Right atrium auricular region (tissue), 2 donors: ENCODE measurements around the gene NOC3L. TPM values are rescaled to one million over a fixed set of nuclear protein-coding genes. Genes with fewer than 3 reads are reported as not detected.
A peak's percentile ranks its signal among the peaks of the same experiment; 100 is the strongest.

ENCODE experiments used
- DNase-seq: peaks from one replicate; pipeline ENCODE4 v3.0.0-alpha.2; 2019; ENCODE audit warnings: low spot score
- H3K27ac ChIP-seq, 2 donors: fragments of 200-600 bp; sonication (generic); 1 replicate in 1 of 2; 2 replicates in 1 of 2; pipeline ENCODE4 v1.5.1; 2016 to 2019
- H3K27me3 ChIP-seq, 2 donors: fragments of 200-600 bp; sonication (generic); one replicate each; pipeline versions ENCODE4 v1.5.1 to v1.6.0; 2017 to 2019
- H3K36me3 ChIP-seq: fragments of 200-600 bp; sonication (generic); one replicate; pipeline ENCODE4 v1.5.1; 2016
- H3K4me1 ChIP-seq, 2 donors: fragments of 200-600 bp; sonication (generic); one replicate each; pipeline versions ENCODE4 v1.5.1 to v1.6.0; 2017 to 2019
- H3K4me3 ChIP-seq, 2 donors: fragments of 200-600 bp; sonication (generic); 1 replicate in 1 of 2; 2 replicates in 1 of 2; pipeline ENCODE4 v1.5.1; 2017 to 2019; ENCODE audit warnings: mild to moderate bottlenecking in 1 of 2, moderate library complexity in 1 of 2
- H3K9me3 ChIP-seq, 2 donors: fragments of 200-600 bp; sonication (generic); one replicate each; pipeline ENCODE4 v1.5.1; 2019
- CTCF ChIP-seq, 2 donors: fragments of 200-600 bp; sonication (generic); IDR thresholded peaks; one replicate each; pipeline ENCODE4 v1.5.1; 2019; ENCODE audit warnings: antibody characterized with exemption in 2 of 2
- total RNA-seq, 2 donors: library from RNA; depleted of rRNA; stranded (reverse); fragments of >200 nt; gene quantifications; one replicate each; pipeline ENCODE4 v1.1.0, GENCODE V29; 2016

The NOC3L gene
- total RNA-seq, 2 donors from 2014 or later = 6.0 to 7.9 TPM

GRCh38 chr10:94307046-94307615 lies 55.6 kb downstream of the NOC3L start:
- no peaks in the 10 kb centered on the region for H3K27me3 ChIP-seq
- H3K36me3 ChIP-seq = peaks cover 35% of the 10 kb centered on the region
- H3K4me3 ChIP-seq = no peak overlapping the region
- no peaks in the 10 kb centered on the region for H3K4me1 ChIP-seq
- H3K27ac ChIP-seq = no peak overlapping the region
- H3K9me3 ChIP-seq = no peaks in the 10 kb centered on the region
- TF ChIP-seq CTCF (IDR thresholded peaks at IDR 0.05) = no peak
- DNase-seq = no peak

- H3K36me3 ChIP-seq = peaks cover 35% of the 10 kb centered on the region
- H3K27ac ChIP-seq = no peak overlapping the region
- TF ChIP-seq CTCF (IDR thresholded peaks at IDR 0.05) = no peak
Measured at GRCh38 chr10:94303929-94304328, 58.8 kb downstream of the NOC3L start.

GRCh38 chr10:94300042-94300441 lies 62.7 kb downstream of the NOC3L start:
- H3K9me3 ChIP-seq = no peaks in the 10 kb centered on the region
- no peak for TF ChIP-seq CTCF (IDR thresholded peaks at IDR 0.05)
- peaks cover 19% of the 10 kb centered on the region for H3K36me3 ChIP-seq

More at GRCh38 chr10:94303929-94304328, 58.8 kb downstream of the NOC3L start:
- Histone ChIP-seq H3K4me3 (no peak overlapping the region), H3K9me3 (no peaks in the 10 kb centered on the region), H3K27me3 (no peaks in the 10 kb centered on the region), H3K4me1 (no peaks in the 10 kb centered on the region)
- DNase-seq = no peak

GRCh38 chr10:94299417-94299816 lies 63.3 kb downstream of the NOC3L start:
- H3K27ac ChIP-seq = no peak overlapping the region
- no peaks in the 10 kb centered on the region for H3K4me1 ChIP-seq
- no peaks in the 10 kb centered on the region for H3K27me3 ChIP-seq
- no peak for TF ChIP-seq CTCF (IDR thresholded peaks at IDR 0.05)
- H3K4me3 ChIP-seq = no peak overlapping the region
- peaks cover 13% of the 10 kb centered on the region for H3K36me3 ChIP-seq
- no peaks in the 10 kb centered on the region for H3K9me3 ChIP-seq
- no peak for DNase-seq

More at GRCh38 chr10:94300042-94300441, 62.7 kb downstream of the NOC3L start:
- Histone ChIP-seq H3K4me1 (no peaks in the 10 kb centered on the region), H3K27me3 (no peaks in the 10 kb centered on the region), H3K27ac (no peak overlapping the region), H3K4me3 (no peak overlapping the region)
- DNase-seq = no peak

GRCh38 chr10:94294168-94294567 lies 68.6 kb downstream of the NOC3L start:
- no peak overlapping the region for H3K27ac ChIP-seq
- peaks cover 0 to 19% of the 10 kb centered on the region in 2 donors for H3K4me1 ChIP-seq
- peaks cover 8% of the 10 kb centered on the region for H3K36me3 ChIP-seq
- DNase-seq = no peak
- no peak for TF ChIP-seq CTCF (IDR thresholded peaks at IDR 0.05)
- no peak overlapping the region for H3K4me3 ChIP-seq
- H3K9me3 ChIP-seq = no peaks in the 10 kb centered on the region
- no peaks in the 10 kb centered on the region for H3K27me3 ChIP-seq

- Histone ChIP-seq H3K36me3 (peaks cover 8% of the 10 kb centered on the region), H3K27ac (peak overlapping the region in 1 of 2 donors; percentile 24), H3K9me3 (no peaks in the 10 kb centered on the region), H3K4me3 (no peak overlapping the region), H3K27me3 (no peaks in the 10 kb centered on the region), H3K4me1 (peaks cover 0 to 19% of the 10 kb centered on the region in 2 donors)
- DNase-seq = no peak
- no peak for TF ChIP-seq CTCF (IDR thresholded peaks at IDR 0.05)
Measured at GRCh38 chr10:94293354-94293753, 69.4 kb downstream of the NOC3L start.
